Kidney tubule cell (primary cell): Measurements from ENCODE around the gene DTD1.

Source experiments
- DNase-seq: peaks from one replicate; pipeline ENCODE4 v3.0.0-alpha.2; 2018; ENCODE audit warnings: low spot score

Gene DTD1

GRCh38 chr20:18705910-18706309, 118.1 kb downstream of the DTD1 start:
- DNase-seq, result no peak

- DNase-seq, result no peak
Measured at GRCh38 chr20:18712131-18712530, 124.3 kb downstream of the DTD1 start.

- no peak for DNase-seq
Measured at GRCh38 chr20:18712882-18713281, 125.0 kb downstream of the DTD1 start.

- no peak for DNase-seq
Measured at GRCh38 chr20:18715564-18715963, 127.7 kb downstream of the DTD1 start.

- DNase-seq, result no peak
Measured at GRCh38 chr20:18717062-18717461, 129.2 kb downstream of the DTD1 start.

GRCh38 chr20:18718129-18718528, 130.3 kb downstream of the DTD1 start:
- no peak for DNase-seq

- peak; percentile 38 for DNase-seq
Measured at GRCh38 chr20:18719426-18719825, 131.6 kb downstream of the DTD1 start.

GRCh38 chr20:18721551-18722115, 133.8 kb downstream of the DTD1 start:
- DNase-seq, result no peak

GRCh38 chr20:18722371-18722770, 134.5 kb downstream of the DTD1 start:
- DNase-seq, result peak; percentile 22

- no peak for DNase-seq
Measured at GRCh38 chr20:18724077-18724476, 136.2 kb downstream of the DTD1 start.

GRCh38 chr20:18724788-18725464, 137.1 kb downstream of the DTD1 start:
- DNase-seq, result no peak

- peak; percentile 76 for DNase-seq
Measured at GRCh38 chr20:18727032-18727508, 139.2 kb downstream of the DTD1 start.

- DNase-seq, result no peak
Measured at GRCh38 chr20:18728165-18728869, 140.5 kb downstream of the DTD1 start.

- DNase-seq, result no peak
Measured at GRCh38 chr20:18728870-18729224, 141.0 kb downstream of the DTD1 start.

GRCh38 chr20:18729231-18729825, 141.5 kb downstream of the DTD1 start:
- no peak for DNase-seq

- no peak for DNase-seq
Measured at GRCh38 chr20:18731940-18732339, 144.1 kb downstream of the DTD1 start.

- no peak for DNase-seq
Measured at GRCh38 chr20:18734525-18735189, 146.8 kb downstream of the DTD1 start.

- DNase-seq, result no peak
Measured at GRCh38 chr20:18737140-18737539, 149.3 kb downstream of the DTD1 start.

- DNase-seq, result no peak
Measured at GRCh38 chr20:18738055-18738454, 150.2 kb downstream of the DTD1 start.

- no peak for DNase-seq
Measured at GRCh38 chr20:18738888-18739287, 151.0 kb downstream of the DTD1 start.

GRCh38 chr20:18739751-18740166, 151.9 kb downstream of the DTD1 start:
- DNase-seq, result no peak

GRCh38 chr20:18740726-18741125, 152.9 kb downstream of the DTD1 start:
- DNase-seq, result no peak
